Liver (tissue), 9 donors: ENCODE data around the gene S100A12. TPM values are rescaled to one million over a fixed set of nuclear protein-coding genes. Genes with fewer than 3 reads are reported as not detected.
A peak's percentile ranks its signal among the peaks of the same experiment; 100 is the strongest.

Experiments
- DNase-seq: peaks from one replicate; pipeline ENCODE4 v3.0.0-alpha.2; 2017; ENCODE audit warnings: low spot score
- H3K27ac ChIP-seq, 2 donors: one replicate each; pipeline ENCODE4 v1.7.0; 2013; ENCODE audit warnings: inconsistent platforms in 2 of 2, low read length in 2 of 2, control low read depth in 1 of 2, low read depth in 1 of 2, mild to moderate bottlenecking in 1 of 2
- H3K27me3 ChIP-seq, 4 donors: one replicate each; pipeline versions ENCODE4 v1.6.1 to v1.7.0; 2013; ENCODE audit warnings: low read length in 3 of 4, inconsistent platforms in 1 of 4, mild to moderate bottlenecking in 1 of 4, moderate library complexity in 1 of 4; ENCODE audit not compliant: control insufficient read depth in 4 of 4, insufficient read depth in 4 of 4
- H3K36me3 ChIP-seq, 4 donors: one replicate each; pipeline versions ENCODE4 v1.6.1 to v1.7.0; 2013; ENCODE audit warnings: low read length in 3 of 4, mild to moderate bottlenecking in 3 of 4, low read depth in 1 of 4, moderate library complexity in 1 of 4; ENCODE audit not compliant: control insufficient read depth in 4 of 4, insufficient read depth in 3 of 4
- H3K4me1 ChIP-seq, 4 donors: one replicate each; pipeline versions ENCODE4 v1.6.1 to v1.7.0; 2013; ENCODE audit warnings: low read length in 3 of 4, mild to moderate bottlenecking in 3 of 4, moderate library complexity in 1 of 4; ENCODE audit not compliant: control insufficient read depth in 4 of 4, insufficient read depth in 4 of 4
- H3K4me3 ChIP-seq, 3 donors: one replicate each; pipeline versions ENCODE4 v1.6.1 to v1.7.0; 2013; ENCODE audit warnings: low read length in 3 of 3, control low read depth in 1 of 3, low read depth in 1 of 3, mild to moderate bottlenecking in 1 of 3
- H3K9ac ChIP-seq, 2 donors: one replicate each; pipeline ENCODE4 v1.7.0; 2013; ENCODE audit warnings: low read length in 2 of 2, mild to moderate bottlenecking in 2 of 2, moderate library complexity in 2 of 2, control low read depth in 1 of 2, low read depth in 1 of 2
- H3K9me3 ChIP-seq, 4 donors: one replicate each; pipeline versions ENCODE4 v1.6.1 to v1.7.0; 2013; ENCODE audit warnings: low read length in 3 of 4; ENCODE audit not compliant: control insufficient read depth in 4 of 4
- EGR1 ChIP-seq, 2 donors: IDR thresholded peaks; 2 replicates each; pipeline ENCODE4 v1.6.1; 2016 to 2018; ENCODE audit warnings: antibody characterized with exemption in 2 of 2, low read depth in 2 of 2
- FOXA1 ChIP-seq: IDR thresholded peaks from 2 replicates; pipeline ENCODE4 v1.6.1; 2016; ENCODE audit warnings: antibody characterized with exemption
- FOXA2 ChIP-seq: IDR thresholded peaks from 2 replicates; pipeline ENCODE4 v1.6.1; 2016; ENCODE audit warnings: antibody characterized with exemption
- GABPA ChIP-seq, 2 donors: IDR thresholded peaks in 1 of 2; conservative IDR thresholded peaks in 1 of 2; 2 replicates each; pipeline ENCODE4 v1.6.1; 2016; ENCODE audit warnings: antibody characterized with exemption in 2 of 2, mild to moderate bottlenecking in 1 of 2, moderate library complexity in 1 of 2
- HNF4A ChIP-seq, 2 donors: conservative IDR thresholded peaks; 2 replicates each; pipeline ENCODE4 v1.6.1; 2016; ENCODE audit warnings: antibody characterized with exemption in 2 of 2, mild to moderate bottlenecking in 2 of 2
- HNF4G ChIP-seq: IDR thresholded peaks from 2 replicates; pipeline ENCODE4 v1.6.1; 2016; ENCODE audit warnings: antibody characterized with exemption
- JUND ChIP-seq, 2 donors: IDR thresholded peaks; 2 replicates each; pipeline ENCODE4 v1.6.1; 2016; ENCODE audit warnings: antibody characterized with exemption in 2 of 2
- MAX ChIP-seq: IDR thresholded peaks from 2 replicates; pipeline ENCODE4 v1.6.1; 2016; ENCODE audit warnings: antibody characterized with exemption
- NR2F2 ChIP-seq: IDR thresholded peaks from 2 replicates; pipeline ENCODE4 v1.6.1; 2016; ENCODE audit warnings: antibody characterized with exemption
- RAD21 ChIP-seq, 2 donors: IDR thresholded peaks; 2 replicates each; pipeline ENCODE4 v1.6.1; 2016; ENCODE audit warnings: antibody characterized with exemption in 2 of 2, mild to moderate bottlenecking in 2 of 2
- REST ChIP-seq: IDR thresholded peaks from 2 replicates; pipeline ENCODE4 v1.6.1; 2016; ENCODE audit warnings: antibody characterized with exemption, mild to moderate bottlenecking
- RXRA ChIP-seq, 2 donors: IDR thresholded peaks; 2 replicates each; pipeline ENCODE4 v1.6.1; 2017 to 2018; ENCODE audit warnings: antibody characterized with exemption in 2 of 2, mild to moderate bottlenecking in 1 of 2
- SP1 ChIP-seq: IDR thresholded peaks from 2 replicates; pipeline ENCODE4 v1.6.1; 2018; ENCODE audit warnings: antibody characterized with exemption, mild to moderate bottlenecking
- TAF1 ChIP-seq: conservative IDR thresholded peaks from 2 replicates; pipeline ENCODE4 v1.6.1; 2016; ENCODE audit warnings: antibody characterized with exemption, mild to moderate bottlenecking
- YY1 ChIP-seq: IDR thresholded peaks from 2 replicates; pipeline ENCODE4 v1.6.1; 2016; ENCODE audit warnings: antibody characterized with exemption, mild to moderate bottlenecking
- WGBS: extraction: QIAGEN DNeasy Blood & Tissue Kit; methylation state at CpG from one replicate; pipeline ENCODE4 v1.1.7; 2013; 5-methylcytosine and 5-hydroxymethylcytosine counted together
- polyA plus RNA-seq, 2 donors: library from polyadenylated mRNA; stranded (reverse) in 1 of 2; unstranded in 1 of 2; fragments of 200-250 nt in 1 of 2; fragments of >200 nt in 1 of 2; fragmentation: Nextera tagmentation in 1 of 2; extraction: Ambion mirVana in 1 of 2; gene quantifications; one replicate each; pipeline versions ENCODE4 v1.2.1 to v1.2.3, GENCODE V29; 2013 to 2015
- total RNA-seq, 2 donors: library from RNA; depleted of rRNA; stranded (reverse); fragments of >200 nt; gene quantifications; one replicate each; pipeline ENCODE4 v1.2.3, GENCODE V29; 2014
- TF ChIP-seq, protein P1 (sequence below): IDR thresholded peaks from 2 replicates; pipeline ENCODE4 v1.6.1; 2016; ENCODE audit warnings: antibody characterized with exemption
- TF ChIP-seq, protein P2 (sequence below): IDR thresholded peaks from 2 replicates; pipeline ENCODE4 v1.6.1; 2016; ENCODE audit warnings: antibody characterized with exemption
- TF ChIP-seq, protein P3 (sequence below): fragments of 150-350 bp; IDR thresholded peaks from 2 replicates; pipeline ENCODE4 v1.5.1; 2017; ENCODE audit warnings: improper control_type of control experiment, low read depth, low read length; ENCODE audit not compliant: missing input control
- donor health status: healthy.
- donor health status: healthy.
- donor health status: healthy.
- donor health status: healthy.
- donor health status: healthy.

The S100A12 gene
- total and polyA plus RNA-seq, 4 donors = 3.3 to 35.2 (median 12.1) TPM

DNA sequence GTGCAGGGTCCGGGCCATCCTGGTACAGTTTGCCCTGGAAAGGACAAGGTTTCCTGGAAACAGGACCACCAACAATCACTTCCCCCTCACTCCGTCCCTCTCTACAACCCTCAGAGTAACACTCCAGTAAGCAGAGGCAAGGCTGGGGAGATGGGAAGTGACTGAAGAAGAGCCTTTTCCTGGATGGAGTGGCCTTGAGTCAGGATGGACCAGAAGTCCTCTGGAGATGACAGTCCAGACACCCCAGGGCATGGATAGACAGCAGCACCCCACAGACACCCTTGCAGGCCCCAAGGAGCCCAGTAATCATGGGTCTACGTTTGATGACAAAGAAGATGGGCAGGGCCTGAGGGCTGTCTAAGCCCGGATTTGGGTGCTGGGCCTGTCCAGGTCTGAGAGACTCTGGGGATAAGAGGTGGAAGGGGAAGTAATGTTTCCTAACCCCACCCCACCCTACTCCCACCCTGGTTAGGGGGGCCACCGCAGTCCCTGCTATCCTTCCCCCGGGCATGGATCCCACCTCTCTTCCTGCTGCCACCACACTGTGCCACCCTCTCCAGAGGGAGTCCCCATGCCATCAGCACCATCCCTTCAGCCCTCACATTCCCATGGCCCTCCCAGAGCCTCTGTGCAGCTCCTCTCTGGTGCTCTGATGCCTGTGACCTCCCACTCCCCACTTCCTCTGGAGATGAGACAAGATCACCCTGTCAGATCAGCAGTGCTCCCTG, 22.7 kb upstream of the S100A12 start:
- H3K27ac ChIP-seq = no peak overlapping the region
- no peak overlapping the region for H3K4me3 ChIP-seq
- no peaks in the 10 kb centered on the region for H3K9me3 ChIP-seq
- WGBS = 79% methylated on average over 6 of the region's 6 CpGs
- H3K4me1 ChIP-seq = no peaks in the 10 kb centered on the region
- peak; percentile 23 for DNase-seq
- TF ChIP-seq YY1 (no peak), HNF4G (no peak), TAF1 (no peak), GABPA (IDR thresholded peaks at IDR 0.05 in 1 of 2, conservative IDR thresholded peaks at IDR 0.05 in 1 of 2) (no peak), RAD21 (IDR thresholded peaks at IDR 0.05) (no peak), FOXA1 (no peak), HNF4A (conservative IDR thresholded peaks at IDR 0.05) (no peak), FOXA2 (no peak), EGR1 (IDR thresholded peaks at IDR 0.05; ENCODE audit: low read depth in 2 of 2) (no peak), JUND (IDR thresholded peaks at IDR 0.05) (no peak), MAX (no peak), RXRA (IDR thresholded peaks at IDR 0.05) (no peak), NR2F2 (no peak), SP1 (no peak), REST (no peak)
- TF ChIP-seq, protein P1, sequence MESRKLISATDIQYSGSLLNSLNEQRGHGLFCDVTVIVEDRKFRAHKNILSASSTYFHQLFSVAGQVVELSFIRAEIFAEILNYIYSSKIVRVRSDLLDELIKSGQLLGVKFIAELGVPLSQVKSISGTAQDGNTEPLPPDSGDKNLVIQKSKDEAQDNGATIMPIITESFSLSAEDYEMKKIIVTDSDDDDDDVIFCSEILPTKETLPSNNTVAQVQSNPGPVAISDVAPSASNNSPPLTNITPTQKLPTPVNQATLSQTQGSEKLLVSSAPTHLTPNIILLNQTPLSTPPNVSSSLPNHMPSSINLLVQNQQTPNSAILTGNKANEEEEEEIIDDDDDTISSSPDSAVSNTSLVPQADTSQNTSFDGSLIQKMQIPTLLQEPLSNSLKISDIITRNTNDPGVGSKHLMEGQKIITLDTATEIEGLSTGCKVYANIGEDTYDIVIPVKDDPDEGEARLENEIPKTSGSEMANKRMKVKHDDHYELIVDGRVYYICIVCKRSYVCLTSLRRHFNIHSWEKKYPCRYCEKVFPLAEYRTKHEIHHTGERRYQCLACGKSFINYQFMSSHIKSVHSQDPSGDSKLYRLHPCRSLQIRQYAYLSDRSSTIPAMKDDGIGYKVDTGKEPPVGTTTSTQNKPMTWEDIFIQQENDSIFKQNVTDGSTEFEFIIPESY = no peak
- TF ChIP-seq, protein P2, sequence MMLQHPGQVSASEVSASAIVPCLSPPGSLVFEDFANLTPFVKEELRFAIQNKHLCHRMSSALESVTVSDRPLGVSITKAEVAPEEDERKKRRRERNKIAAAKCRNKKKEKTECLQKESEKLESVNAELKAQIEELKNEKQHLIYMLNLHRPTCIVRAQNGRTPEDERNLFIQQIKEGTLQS = no peak
- TF ChIP-seq, protein P3, sequence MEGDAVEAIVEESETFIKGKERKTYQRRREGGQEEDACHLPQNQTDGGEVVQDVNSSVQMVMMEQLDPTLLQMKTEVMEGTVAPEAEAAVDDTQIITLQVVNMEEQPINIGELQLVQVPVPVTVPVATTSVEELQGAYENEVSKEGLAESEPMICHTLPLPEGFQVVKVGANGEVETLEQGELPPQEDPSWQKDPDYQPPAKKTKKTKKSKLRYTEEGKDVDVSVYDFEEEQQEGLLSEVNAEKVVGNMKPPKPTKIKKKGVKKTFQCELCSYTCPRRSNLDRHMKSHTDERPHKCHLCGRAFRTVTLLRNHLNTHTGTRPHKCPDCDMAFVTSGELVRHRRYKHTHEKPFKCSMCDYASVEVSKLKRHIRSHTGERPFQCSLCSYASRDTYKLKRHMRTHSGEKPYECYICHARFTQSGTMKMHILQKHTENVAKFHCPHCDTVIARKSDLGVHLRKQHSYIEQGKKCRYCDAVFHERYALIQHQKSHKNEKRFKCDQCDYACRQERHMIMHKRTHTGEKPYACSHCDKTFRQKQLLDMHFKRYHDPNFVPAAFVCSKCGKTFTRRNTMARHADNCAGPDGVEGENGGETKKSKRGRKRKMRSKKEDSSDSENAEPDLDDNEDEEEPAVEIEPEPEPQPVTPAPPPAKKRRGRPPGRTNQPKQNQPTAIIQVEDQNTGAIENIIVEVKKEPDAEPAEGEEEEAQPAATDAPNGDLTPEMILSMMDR = no peak
- no peak overlapping the region for H3K9ac ChIP-seq
- no peaks in the 10 kb centered on the region for H3K36me3 ChIP-seq
- H3K27me3 ChIP-seq = peaks cover 0 to 5% (median 0%) of the 10 kb centered on the region in 4 donors
